GM19438 (cell line): ENCODE measurements around the gene NPM1.
"Not testable (repeated sequence)": the region's sequence is repeated elsewhere in the genome, so short reads cannot be mapped to it uniquely, and the experiment has no call there.

Experiments
- ATAC-seq: cut with Tn5 transposase; IDR thresholded peaks from one replicate; pipeline ENCODE4 v1.9.1; 2021; ENCODE audit warnings: low read depth; ENCODE audit not compliant: unreplicated experiment

Gene NPM1

GRCh38 chr5:171410181-171410580 is 22.5 kb downstream of the NPM1 start:
- no peak for ATAC-seq

DNA sequence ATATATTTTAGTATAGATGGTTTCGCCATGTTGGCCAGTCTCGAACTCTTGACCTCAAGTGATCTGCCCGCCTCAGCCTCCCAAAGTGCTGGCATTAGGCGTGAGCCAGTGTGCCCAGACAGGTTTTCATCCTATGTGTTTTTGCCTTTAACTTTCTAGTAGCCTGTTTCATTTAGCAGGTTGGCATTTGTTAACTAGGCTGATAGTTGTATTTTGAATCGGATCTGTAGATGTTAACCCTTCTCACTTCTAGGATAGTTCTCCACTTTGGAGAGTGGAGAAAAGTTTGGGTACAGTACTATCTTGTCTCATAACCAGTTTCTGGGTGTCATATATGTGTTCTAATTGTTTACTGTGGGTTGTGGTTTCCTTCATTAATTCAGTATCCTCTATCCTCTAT is 24.5 kb downstream of the NPM1 start:
- no peak for ATAC-seq

GRCh38 chr5:171413153-171413910 is 25.7 kb downstream of the NPM1 start:
- no peak for ATAC-seq

- ATAC-seq: not testable (repeated sequence)
Observed at GRCh38 chr5:171413993-171414392, 26.3 kb downstream of the NPM1 start.

GRCh38 chr5:171415115-171415730 is 27.6 kb downstream of the NPM1 start:
- ATAC-seq: no peak

- ATAC-seq: no peak
Observed at GRCh38 chr5:171416160-171417049, 28.8 kb downstream of the NPM1 start.

- peak; percentile 73 for ATAC-seq
Observed at GRCh38 chr5:171418316-171418981, 30.8 kb downstream of the NPM1 start.

GRCh38 chr5:171418982-171419687 is 31.5 kb downstream of the NPM1 start, which contains the start of gene FGF18:
Gene FGF18 (plus strand): TSS chr5:171419647. CDS start chr5:171420200, 553 bp downstream.
- peak; percentile 35 for ATAC-seq

DNA sequence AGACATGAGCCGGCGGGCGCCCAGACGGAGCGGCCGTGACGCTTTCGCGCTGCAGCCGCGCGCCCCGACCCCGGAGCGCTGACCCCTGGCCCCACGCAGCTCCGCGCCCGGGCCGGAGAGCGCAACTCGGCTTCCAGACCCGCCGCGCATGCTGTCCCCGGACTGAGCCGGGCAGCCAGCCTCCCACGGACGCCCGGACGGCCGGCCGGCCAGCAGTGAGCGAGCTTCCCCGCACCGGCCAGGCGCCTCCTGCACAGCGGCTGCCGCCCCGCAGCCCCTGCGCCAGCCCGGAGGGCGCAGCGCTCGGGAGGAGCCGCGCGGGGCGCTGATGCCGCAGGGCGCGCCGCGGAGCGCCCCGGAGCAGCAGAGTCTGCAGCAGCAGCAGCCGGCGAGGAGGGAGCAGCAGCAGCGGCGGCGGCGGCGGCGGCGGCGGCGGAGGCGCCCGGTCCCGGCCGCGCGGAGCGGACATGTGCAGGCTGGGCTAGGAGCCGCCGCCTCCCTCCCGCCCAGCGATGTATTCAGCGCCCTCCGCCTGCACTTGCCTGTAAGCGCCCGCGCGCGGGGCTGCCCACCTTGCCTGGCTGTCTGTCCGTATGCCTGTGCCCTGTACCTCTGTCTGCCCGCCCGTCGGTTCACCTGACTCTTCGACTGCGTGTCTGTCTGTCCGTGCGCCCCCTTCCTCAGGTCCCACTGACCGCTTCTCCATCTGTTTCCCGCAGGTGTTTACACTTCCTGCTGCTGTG is 32.2 kb downstream of the NPM1 start:
- no peak for ATAC-seq

DNA sequence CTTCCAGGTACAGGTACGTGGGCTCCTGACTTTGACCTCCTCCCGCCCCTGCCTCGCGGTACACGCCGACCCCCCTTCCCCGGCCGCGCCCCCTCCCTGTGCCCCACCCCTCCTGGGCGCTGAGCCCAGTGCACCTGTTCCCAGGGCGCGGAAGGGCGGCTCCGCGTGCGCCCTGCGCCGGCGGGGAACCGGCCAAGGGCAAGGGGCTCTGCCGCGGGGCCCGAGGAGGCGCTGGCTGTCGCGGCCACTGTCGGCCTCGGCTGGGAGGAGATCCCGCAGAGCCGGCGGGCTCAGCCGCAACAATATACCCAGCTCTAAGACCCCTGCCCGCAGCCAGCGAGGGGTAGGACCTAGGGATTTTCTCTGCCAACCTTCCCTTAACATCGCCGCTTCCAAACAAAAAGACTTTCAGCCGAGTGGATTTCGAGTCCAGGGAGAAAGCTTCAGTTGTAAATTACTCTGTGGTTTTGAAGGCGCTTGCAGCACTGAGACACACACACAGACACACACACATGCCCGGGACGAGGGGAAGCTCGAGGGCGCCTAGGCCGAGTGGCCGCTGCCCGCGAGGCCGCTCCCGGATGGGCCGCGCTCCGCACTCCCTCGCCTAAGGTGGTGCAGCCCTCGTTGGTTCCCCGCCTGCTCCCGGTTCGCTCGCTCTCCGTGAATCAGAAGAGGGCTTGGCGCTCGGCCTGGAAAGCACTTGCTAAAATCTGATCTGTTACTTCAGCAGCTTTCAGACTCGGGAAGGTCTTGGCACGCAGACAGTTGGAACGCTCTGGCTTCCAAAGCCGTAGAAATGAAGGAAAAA is 33.0 kb downstream of the NPM1 start:
- ATAC-seq: no peak

- no peak for ATAC-seq
Observed at GRCh38 chr5:171421331-171422262, 33.9 kb downstream of the NPM1 start.

DNA sequence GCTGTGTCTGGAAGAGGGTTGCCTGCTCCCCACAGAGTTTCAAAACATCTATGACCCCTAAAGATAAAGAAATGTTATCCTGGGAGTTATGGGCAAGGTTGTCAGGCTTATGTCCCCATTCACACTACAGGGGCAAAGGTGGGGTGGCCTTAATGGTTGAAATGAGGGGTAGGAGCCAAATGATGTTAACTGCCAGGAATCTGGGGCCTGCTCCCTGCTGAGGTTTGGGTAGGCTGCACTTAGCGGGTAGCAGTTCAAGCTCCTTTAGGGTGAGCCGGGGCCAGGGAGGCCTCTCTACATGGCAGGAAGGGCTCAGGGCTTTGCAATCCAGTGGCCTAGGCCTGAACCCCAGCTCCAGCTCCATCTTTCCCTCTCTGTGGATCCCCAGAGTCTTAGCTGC is 34.8 kb downstream of the NPM1 start:
- ATAC-seq: no peak

DNA sequence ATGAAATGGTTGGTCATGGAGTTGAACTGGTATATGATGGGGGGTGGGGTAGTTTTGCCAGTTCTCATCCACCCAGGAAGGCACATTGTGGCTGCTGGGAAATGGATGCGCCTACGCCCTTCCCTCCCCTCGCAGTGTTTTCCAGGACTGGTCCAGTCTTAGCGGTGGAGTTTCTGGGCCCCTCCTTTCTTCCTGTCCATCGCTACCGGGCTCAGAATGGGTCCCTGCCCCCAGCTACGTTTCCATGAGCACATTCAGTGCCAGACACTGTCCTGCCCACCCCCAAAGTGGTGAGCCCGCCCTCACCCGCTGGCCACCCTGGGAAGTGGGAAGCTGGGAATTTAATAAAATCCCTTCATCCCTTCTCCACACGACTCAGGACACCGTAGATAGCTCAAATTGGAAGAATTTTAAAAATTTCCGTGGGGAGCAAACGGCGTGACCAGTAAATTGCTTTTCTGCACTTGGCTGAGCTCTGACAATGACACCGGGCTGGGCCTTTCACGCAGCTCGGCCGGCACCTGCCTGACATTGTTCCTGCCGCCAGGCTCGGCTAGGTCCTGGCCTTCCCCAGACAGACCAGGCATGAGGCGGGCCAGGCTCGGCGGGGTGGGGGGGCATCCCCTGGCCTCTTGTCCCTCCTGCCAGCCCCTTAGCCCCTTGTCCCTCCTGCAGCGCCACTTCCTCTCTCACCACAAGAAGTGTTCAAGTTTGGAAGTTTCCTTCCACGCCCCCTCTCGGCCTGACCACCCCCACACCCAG is 35.4 kb downstream of the NPM1 start:
- no peak for ATAC-seq

DNA sequence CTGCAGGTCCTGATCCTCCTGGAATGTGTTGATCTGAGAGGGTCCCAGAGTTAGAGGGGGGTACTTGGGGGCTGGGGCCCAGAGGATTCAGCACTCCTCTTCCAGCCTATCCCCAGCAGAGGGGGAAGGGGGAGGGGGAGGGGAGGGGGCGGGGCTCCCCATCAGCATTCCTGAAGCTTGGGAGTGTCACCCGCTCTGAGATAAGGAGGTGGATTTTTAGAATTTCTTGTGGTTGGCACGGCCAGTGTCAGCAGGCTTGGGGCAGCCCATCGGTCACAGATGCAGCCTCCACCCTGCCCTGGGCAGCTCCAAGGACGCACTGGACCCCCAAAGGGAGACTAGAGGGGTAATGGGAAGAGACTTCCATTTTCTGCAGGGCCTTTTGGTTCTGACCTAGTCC is 37.1 kb downstream of the NPM1 start:
- ATAC-seq: no peak

GRCh38 chr5:171425596-171426244 is 38.1 kb downstream of the NPM1 start:
- ATAC-seq: no peak

GRCh38 chr5:171426266-171426665 is 38.6 kb downstream of the NPM1 start:
- ATAC-seq: no peak
